ENCODE results near the gene SPDYC. TPM values are rescaled to one million over a fixed set of nuclear protein-coding genes. Genes with fewer than 3 reads are reported as not detected.

SPDYC gene
- total RNA-seq, 1 experiment from 2014 or later: not detected

- no peaks in the 10 kb centered on the region for H3K4me1 ChIP-seq (ENCODE audit: insufficient read depth, low read length)
- TF ChIP-seq EZH2 (IDR thresholded peaks at IDR 0.05; ENCODE audit: low read length, unreplicated experiment) (no peak), EZH2phosphoT487 (IDR thresholded peaks at IDR 0.05; ENCODE audit: borderline replicate concordance, low read length) (no peak), CTCF (conservative IDR thresholded peaks at IDR 0.05; ENCODE audit: low read depth, low read length) (no peak)
- ChIA-PET CTCF (interaction anchor here (0.9 kb wide), 1 partner anchor 60 kb away, joined by 9 read pairs; no protein-coding TSS in a partner anchor), POLR2A (ENCODE audit: unreplicated experiment) (no interaction called here)
- ATAC-seq (no peak), DNase-seq (no peak)
- no peak overlapping the region for H3K4me2 ChIP-seq (ENCODE audit: low read length)
- no peaks in the 10 kb centered on the region for H3K9me2 ChIP-seq (replicated peaks; ENCODE audit: low read length)
- no peaks in the 10 kb centered on the region for H4K20me1 ChIP-seq (ENCODE audit: low read length)
- no peaks in the 10 kb centered on the region for H3F3A ChIP-seq (ENCODE audit: low read length, unreplicated experiment)
- intact Hi-C loops (cut with micrococcal nuclease): no loop called here
- H3K4me3 ChIP-seq (ENCODE audit: low read length): no peak overlapping the region
- no peaks in the 10 kb centered on the region for H3K9me3 ChIP-seq (ENCODE audit: low read length)
- H2AFZ ChIP-seq (ENCODE audit: low read length): no peak overlapping the region
- H3K27me3 ChIP-seq (ENCODE audit: low read length): no peaks in the 10 kb centered on the region
- no TSS peak for BruUV-seq (replicated peaks)
- H3K9ac ChIP-seq (ENCODE audit: low read length): no peak overlapping the region
- H3K36me3 ChIP-seq (ENCODE audit: low read depth, low read length): peaks cover 14% of the 10 kb centered on the region; the same call in 1 of the 2 replicates
- no peak overlapping the region for H3K27ac ChIP-seq (ENCODE audit: low read length)
- no peaks in the 10 kb centered on the region for H3K79me2 ChIP-seq (ENCODE audit: low read length)
These were observed 45.5 kb downstream of the SPDYC start for GRCh38 chr11:65215441-65216076.

GRCh38 chr11:65216830-65217229 lies 46.8 kb downstream of the SPDYC start:
- Histone ChIP-seq H3K27me3 (ENCODE audit: low read length) (no peaks in the 10 kb centered on the region), H3K27ac (ENCODE audit: low read length) (no peak overlapping the region), H3K79me2 (ENCODE audit: low read length) (no peaks in the 10 kb centered on the region), H3K4me1 (ENCODE audit: insufficient read depth, low read length) (no peaks in the 10 kb centered on the region), H3K9ac (ENCODE audit: low read length) (no peak overlapping the region), H2AFZ (ENCODE audit: low read length) (no peak overlapping the region), H4K20me1 (ENCODE audit: low read length) (no peaks in the 10 kb centered on the region), H3K9me3 (ENCODE audit: low read length) (no peaks in the 10 kb centered on the region), H3K36me3 (ENCODE audit: low read depth, low read length) (peaks cover 2% of the 10 kb centered on the region; the same call in 1 of the 2 replicates), H3K9me2 (replicated peaks; ENCODE audit: low read length) (no peaks in the 10 kb centered on the region), H3F3A (ENCODE audit: low read length, unreplicated experiment) (no peaks in the 10 kb centered on the region), H3K4me2 (ENCODE audit: low read length) (no peak overlapping the region), H3K4me3 (ENCODE audit: low read length) (no peak overlapping the region)
- no peak for ATAC-seq
- no peak for TF ChIP-seq EZH2 (IDR thresholded peaks at IDR 0.05; ENCODE audit: low read length, unreplicated experiment)
- TF ChIP-seq EZH2phosphoT487 (IDR thresholded peaks at IDR 0.05; ENCODE audit: borderline replicate concordance, low read length): no peak
- TF ChIP-seq CTCF (conservative IDR thresholded peaks at IDR 0.05; ENCODE audit: low read depth, low read length): no peak
- no peak for DNase-seq
- BruUV-seq (replicated peaks): no TSS peak
- CTCF ChIA-PET: no interaction called here
- POLR2A ChIA-PET (ENCODE audit: unreplicated experiment): no interaction called here
- intact Hi-C loops (cut with micrococcal nuclease): no loop called here

Measured in PC-3 (cell line).